HEK293 (cell line): ENCODE measurements around the gene SPATA31D1.

Source experiments
- CTCF ChIA-PET: fragments of 350-600 bp; formaldehyde crosslinking; extraction: SDS; loops from one replicate; lab custom pipeline; 2021; ENCODE audit warnings: antibody characterized with exemption; lab: Yijun Ruan, JAX
- POLR2A ChIA-PET: fragments of 300-600 bp; formaldehyde crosslinking; extraction: SDS; loops from one replicate; lab custom pipeline; 2020; ENCODE audit warnings: antibody characterized with exemption, inconsistent platforms; lab: Yijun Ruan, JAX
- H3K27ac ChIP-seq: fragments of 200-500 bp; sonication (Bioruptor generic); 2 replicates; pipeline ENCODE4 v1.5.1; 2014; ENCODE audit warnings: low read depth, low read length, control low read depth, inconsistent platforms; ENCODE audit errors: extremely low read depth
- H3K36me3 ChIP-seq, 2 experiments: fragments of 200-500 bp in 1 of 2; sonication (Bioruptor generic) in 1 of 2; 1 replicate in 1 of 2; 2 replicates in 1 of 2; pipeline ENCODE4 v1.5.1; 2014 to 2017; ENCODE audit warnings: inconsistent platforms in 2 of 2, low read length in 2 of 2; ENCODE audit not compliant: control insufficient read depth in 2 of 2, insufficient read depth in 1 of 2
- H3K4me1 ChIP-seq: fragments of 200-500 bp; sonication (Bioruptor generic); 2 replicates; pipeline ENCODE4 v1.5.1; 2014; ENCODE audit warnings: mild to moderate bottlenecking, low read length, inconsistent platforms; ENCODE audit not compliant: control insufficient read depth, insufficient read depth
- H3K4me3 ChIP-seq: 2 replicates; pipeline ENCODE4 v1.5.1; 2011; ENCODE audit warnings: low read depth, mild to moderate bottlenecking, control low read depth, low read length, moderate library complexity
- H3K9me3 ChIP-seq: fragments of 200-500 bp; sonication (Bioruptor generic); 2 replicates; pipeline ENCODE4 v1.5.1; 2014; ENCODE audit warnings: low read depth, low read length, inconsistent platforms; ENCODE audit not compliant: control insufficient read depth, insufficient read depth
- BCL11B ChIP-seq: fragments of 450-650 bp; formaldehyde crosslinking; IDR thresholded peaks from 2 replicates; pipeline ENCODE4 v1.5.1; 2016; ENCODE audit warnings: low read depth, missing biosample characterization, missing genetic modification characterization
- HOXC10 ChIP-seq: sonication (generic); formaldehyde crosslinking; IDR thresholded peaks from 2 replicates; pipeline ENCODE4 v1.8.1; 2023; ENCODE audit warnings: mild to moderate bottlenecking, missing genetic modification reagents
- KLF7 ChIP-seq: fragments of 450-650 bp; formaldehyde crosslinking; IDR thresholded peaks from 2 replicates; pipeline ENCODE4 v1.5.1; 2016; ENCODE audit warnings: missing biosample characterization, missing genetic modification characterization, borderline replicate concordance
- PBX3 ChIP-seq: sonication (generic); formaldehyde crosslinking; IDR thresholded peaks from 2 replicates; pipeline ENCODE4 v1.8.1; 2022; ENCODE audit warnings: mild to moderate bottlenecking, moderate library complexity, missing genetic modification reagents
- SP2 ChIP-seq: fragments of 450-650 bp; formaldehyde crosslinking; IDR thresholded peaks from 2 replicates; pipeline ENCODE4 v1.5.1; 2016; ENCODE audit warnings: missing biosample characterization, missing genetic modification characterization
- SP3 ChIP-seq: fragments of 450-650 bp; formaldehyde crosslinking; IDR thresholded peaks from 2 replicates; pipeline ENCODE4 v1.5.1; 2016; ENCODE audit warnings: missing biosample characterization, missing genetic modification characterization
- TCF7L2 ChIP-seq: IDR thresholded peaks from 2 replicates; pipeline ENCODE4 v1.6.1; 2011; ENCODE audit warnings: low read depth, mild to moderate bottlenecking, inconsistent platforms, low read length, moderate library complexity, borderline replicate concordance
- ZBTB20 ChIP-seq: fragments of 450-650 bp; formaldehyde crosslinking; IDR thresholded peaks from 2 replicates; pipeline ENCODE4 v1.5.1; 2016; ENCODE audit warnings: missing biosample characterization, missing genetic modification characterization
- ZBTB7A ChIP-seq: fragments of 450-650 bp; formaldehyde crosslinking; IDR thresholded peaks from 2 replicates; pipeline ENCODE4 v1.5.1; 2016; ENCODE audit warnings: low read depth, missing biosample characterization, missing genetic modification characterization
- ZFP69B ChIP-seq: fragments of 450-650 bp; formaldehyde crosslinking; IDR thresholded peaks from 2 replicates; pipeline ENCODE4 v1.5.1; 2016; ENCODE audit warnings: missing biosample characterization, missing genetic modification characterization
- ZNF133 ChIP-seq: fragments of 450-650 bp; formaldehyde crosslinking; IDR thresholded peaks from 2 replicates; pipeline ENCODE4 v1.5.1; 2016; ENCODE audit warnings: missing biosample characterization, missing genetic modification characterization
- ZNF140 ChIP-seq: fragments of 450-650 bp; formaldehyde crosslinking; IDR thresholded peaks from 2 replicates; pipeline ENCODE4 v1.5.1; 2016; ENCODE audit warnings: missing biosample characterization, missing genetic modification characterization
- ZNF148 ChIP-seq: fragments of 450-650 bp; formaldehyde crosslinking; IDR thresholded peaks from 2 replicates; pipeline ENCODE4 v1.5.0; 2017; ENCODE audit warnings: missing biosample characterization, missing genetic modification characterization, borderline replicate concordance
- ZNF157 ChIP-seq: fragments of 450-650 bp; formaldehyde crosslinking; IDR thresholded peaks from 2 replicates; pipeline ENCODE4 v1.5.1; 2016; ENCODE audit warnings: missing biosample characterization, missing genetic modification characterization
- ZNF18 ChIP-seq: fragments of 450-650 bp; formaldehyde crosslinking; IDR thresholded peaks from 2 replicates; pipeline ENCODE4 v1.5.1; 2016; ENCODE audit warnings: missing biosample characterization, missing genetic modification characterization
- ZNF214 ChIP-seq: fragments of 450-650 bp; formaldehyde crosslinking; IDR thresholded peaks from 2 replicates; pipeline ENCODE4 v1.5.1; 2017; ENCODE audit warnings: missing biosample characterization, mild to moderate bottlenecking, missing genetic modification characterization, borderline replicate concordance
- ZNF223 ChIP-seq: fragments of 450-650 bp; formaldehyde crosslinking; IDR thresholded peaks from 2 replicates; pipeline ENCODE4 v1.5.1; 2016; ENCODE audit warnings: missing biosample characterization, missing genetic modification characterization
- ZNF391 ChIP-seq: fragments of 450-650 bp; formaldehyde crosslinking; IDR thresholded peaks from 2 replicates; pipeline ENCODE4 v1.5.1; 2016; ENCODE audit warnings: low read depth, missing biosample characterization, missing genetic modification characterization, borderline replicate concordance
- ZNF473 ChIP-seq: fragments of 450-650 bp; formaldehyde crosslinking; IDR thresholded peaks from 2 replicates; pipeline ENCODE4 v1.5.1; 2017; ENCODE audit warnings: missing biosample characterization, missing genetic modification characterization
- ZNF529 ChIP-seq: fragments of 450-650 bp; formaldehyde crosslinking; IDR thresholded peaks from 2 replicates; pipeline ENCODE4 v1.5.1; 2017; ENCODE audit warnings: missing genetic modification characterization, missing biosample characterization; ENCODE audit not compliant: insufficient replicate concordance
- ZNF530 ChIP-seq: fragments of 450-650 bp; formaldehyde crosslinking; IDR thresholded peaks from 2 replicates; pipeline ENCODE4 v1.5.1; 2016; ENCODE audit warnings: low read depth, missing biosample characterization, missing genetic modification characterization
- ZNF548 ChIP-seq: fragments of 450-650 bp; formaldehyde crosslinking; IDR thresholded peaks from 2 replicates; pipeline ENCODE4 v1.5.1; 2016; ENCODE audit warnings: missing biosample characterization, missing genetic modification characterization
- ZNF560 ChIP-seq: fragments of 450-650 bp; formaldehyde crosslinking; IDR thresholded peaks from 2 replicates; pipeline ENCODE4 v1.5.1; 2017; ENCODE audit warnings: missing biosample characterization, missing genetic modification characterization, borderline replicate concordance
- ZNF600 ChIP-seq: fragments of 450-650 bp; formaldehyde crosslinking; IDR thresholded peaks from 2 replicates; pipeline ENCODE4 v1.5.1; 2016; ENCODE audit warnings: missing biosample characterization, missing genetic modification characterization
- ZNF670 ChIP-seq: fragments of 450-650 bp; formaldehyde crosslinking; IDR thresholded peaks from 2 replicates; pipeline ENCODE4 v1.5.1; 2016; ENCODE audit warnings: missing biosample characterization, missing genetic modification characterization, low read depth
- ZNF776 ChIP-seq: fragments of 450-650 bp; formaldehyde crosslinking; IDR thresholded peaks from 2 replicates; pipeline ENCODE4 v1.5.0; 2017; ENCODE audit warnings: missing biosample characterization, missing genetic modification characterization, borderline replicate concordance
- ZNF830 ChIP-seq: fragments of 450-650 bp; IDR thresholded peaks from 2 replicates; pipeline ENCODE4 v1.5.0; 2018; ENCODE audit warnings: missing biosample characterization, missing genetic modification characterization, low read depth, mild to moderate bottlenecking, moderate library complexity
- ZNF843 ChIP-seq: fragments of 450-650 bp; formaldehyde crosslinking; IDR thresholded peaks from 2 replicates; pipeline ENCODE4 v1.5.1; 2016; ENCODE audit warnings: missing biosample characterization, missing genetic modification characterization
- ZSCAN16 ChIP-seq: fragments of 450-650 bp; formaldehyde crosslinking; IDR thresholded peaks from 2 replicates; pipeline ENCODE4 v1.5.1; 2016; ENCODE audit warnings: missing biosample characterization, missing genetic modification characterization

The SPATA31D1 gene

GRCh38 chr9:81971727-81972126, 16.8 kb upstream of the SPATA31D1 start:
- POLR2A ChIA-PET: no interaction called here

GRCh38 chr9:81974764-81975163, 13.8 kb upstream of the SPATA31D1 start:
- Histone ChIP-seq H3K9me3 (no peaks in the 10 kb centered on the region), H3K27ac (no peak overlapping the region), H3K4me1 (no peaks in the 10 kb centered on the region), H3K4me3 (no peak overlapping the region), H3K36me3 (no peaks in the 10 kb centered on the region)
- POLR2A ChIA-PET: no interaction called here
- CTCF ChIA-PET: no interaction called here
- no peak for TF ChIP-seq ZNF529 (tag by site-specific recombination)
- TF ChIP-seq ZNF391: no peak
- no peak for TF ChIP-seq SP3
- TF ChIP-seq ZNF223 (tag by site-specific recombination): no peak
- TF ChIP-seq ZNF473: no peak
- TF ChIP-seq ZNF140: no peak
- no peak for TF ChIP-seq ZSCAN16 (tag by site-specific recombination)
- TF ChIP-seq ZNF670 (tag by site-specific recombination): no peak
- no peak for TF ChIP-seq HOXC10
- no peak for TF ChIP-seq ZNF843 (tag by site-specific recombination)
- no peak for TF ChIP-seq ZNF133
- no peak for TF ChIP-seq ZNF157

More at GRCh38 chr9:81971727-81972126, 16.8 kb upstream of the SPATA31D1 start:
- Histone ChIP-seq H3K27ac (no peak overlapping the region), H3K36me3 (no peaks in the 10 kb centered on the region), H3K4me3 (no peak overlapping the region), H3K9me3 (no peaks in the 10 kb centered on the region), H3K4me1 (no peaks in the 10 kb centered on the region)
- CTCF ChIA-PET: interaction anchor here (0.6 to 0.8 kb wide), 2 partner anchors 128 to 910 kb away, joined by 3 read pairs; no protein-coding TSS in a partner anchor
- TF ChIP-seq ZNF148 (tag by site-specific recombination) (no peak), ZFP69B (tag by site-specific recombination) (no peak), ZNF776 (tag by site-specific recombination) (no peak), BCL11B (tag by site-specific recombination) (no peak), PBX3 (CRISPR knock-in tag) (no peak), TCF7L2 (no peak), ZBTB7A (tag by site-specific recombination) (no peak)

- Histone ChIP-seq H3K4me1 (no peaks in the 10 kb centered on the region), H3K4me3 (no peak overlapping the region), H3K36me3 (no peaks in the 10 kb centered on the region), H3K9me3 (no peaks in the 10 kb centered on the region), H3K27ac (no peak overlapping the region)
- no peak for TF ChIP-seq ZNF548 (tag by site-specific recombination)
- TF ChIP-seq ZNF560: no peak
- no peak for TF ChIP-seq ZNF18
- TF ChIP-seq ZNF600 (tag by site-specific recombination): no peak
- TF ChIP-seq ZBTB20 (tag by site-specific recombination): no peak
- no peak for TF ChIP-seq KLF7 (tag by site-specific recombination)
- TF ChIP-seq ZNF830: no peak
- no peak for TF ChIP-seq ZNF530 (tag by site-specific recombination)
- TF ChIP-seq SP2 (tag by site-specific recombination): no peak
- no peak for TF ChIP-seq ZNF214
- ChIA-PET POLR2A (no interaction called here), CTCF (no interaction called here)
Observed at GRCh38 chr9:81976351-81976750, 12.2 kb upstream of the SPATA31D1 start.
